BLaER1 treated with 17β-estradiol and CSF1 and Interleukin-3, amounts not matched to agents 10 nM and 100 nM (cell line): ENCODE results near the gene DRICH1.
"Not testable (repeated sequence)": the region's sequence is repeated elsewhere in the genome, so short reads cannot be mapped to it uniquely, and the experiment has no call there.

ENCODE experiments used
- H3K27ac ChIP-seq, 11 experiments: shearing (Covaris generic); formaldehyde crosslinking; 2 replicates each; pipeline ENCODE4 v1.8.1; 2022
- H3K27me3 ChIP-seq, 11 experiments: shearing (Covaris generic); formaldehyde crosslinking; 2 replicates each; pipeline ENCODE4 v1.8.1; 2022
- H3K36me3 ChIP-seq, 11 experiments: shearing (Covaris generic); formaldehyde crosslinking; 2 replicates each; pipeline ENCODE4 v1.8.1; 2022
- H3K4me1 ChIP-seq, 10 experiments: shearing (Covaris generic); formaldehyde crosslinking; 2 replicates each; pipeline ENCODE4 v1.8.1; 2022
- H3K4me2 ChIP-seq, 11 experiments: shearing (Covaris generic); formaldehyde crosslinking; 2 replicates each; pipeline ENCODE4 v1.8.1; 2022
- H3K4me3 ChIP-seq, 10 experiments: shearing (Covaris generic); formaldehyde crosslinking; 2 replicates each; pipeline ENCODE4 v1.8.1; 2022
- H3K9ac ChIP-seq, 11 experiments: shearing (Covaris generic); formaldehyde crosslinking; 2 replicates each; pipeline ENCODE4 v1.8.1; 2022
- H3K9me3 ChIP-seq, 11 experiments: shearing (Covaris generic); formaldehyde crosslinking; replicated peaks in 1 of 11; 2 replicates each; pipeline ENCODE4 v1.8.1; 2022
- H4K20me1 ChIP-seq, 11 experiments: shearing (Covaris generic); formaldehyde crosslinking; 2 replicates each; pipeline ENCODE4 v1.8.1; 2022
- Cebpa-rat ChIP-seq, 11 experiments: shearing (Covaris generic); IDR thresholded peaks; 2 replicates each; pipeline ENCODE4 v1.8.1; 2022

DRICH1 gene

DNA sequence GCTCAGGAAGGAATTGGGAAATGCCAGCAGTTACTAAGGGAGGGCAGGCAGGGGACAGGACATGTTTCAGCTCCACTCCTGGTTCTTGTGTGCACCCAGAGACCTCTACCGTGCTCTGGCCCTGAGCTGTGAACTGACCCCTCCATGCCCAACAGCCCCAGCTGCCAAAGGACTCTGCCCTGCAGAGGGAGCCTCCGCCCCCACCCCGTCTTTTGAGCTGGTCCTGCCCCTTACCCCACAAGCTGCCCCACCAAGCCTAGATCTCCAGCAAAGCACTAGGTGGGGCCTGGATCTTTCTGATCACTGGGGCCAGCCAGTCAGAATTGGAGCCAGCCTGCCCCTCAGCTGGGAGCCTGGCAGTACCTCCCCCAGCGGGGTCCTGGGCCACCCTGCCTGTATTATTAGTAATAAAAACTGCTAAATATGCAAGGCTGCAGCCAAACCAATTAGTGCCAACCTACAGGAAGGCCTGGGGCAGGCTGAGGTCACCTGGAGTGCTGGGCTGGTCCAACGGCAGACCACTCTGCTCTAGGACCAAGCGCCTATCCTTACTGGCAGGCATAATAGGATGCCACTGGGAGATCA lies 23.9 kb upstream of the DRICH1 start:
- TF ChIP-seq Cebpa-rat (IDR thresholded peaks at IDR 0.05) = no peak
- H3K4me3 ChIP-seq = no peak overlapping the region
- H3K27me3 ChIP-seq = no peaks in the 10 kb centered on the region
- peaks cover 7 to 17% (median 14%) of the 10 kb centered on the region in 10 experiments; a peak in 18 of 20 replicates for H3K4me1 ChIP-seq
- no peak overlapping the region for H3K4me2 ChIP-seq
- no peak overlapping the region for H3K27ac ChIP-seq
- H4K20me1 ChIP-seq = no peaks in the 10 kb centered on the region; a peak in 1 of 22 replicates
- H3K9ac ChIP-seq = no peak overlapping the region
- no peaks in the 10 kb centered on the region for H3K9me3 ChIP-seq
- H3K36me3 ChIP-seq = peaks cover 43 to 91% (median 64%) of the 10 kb centered on the region in 11 experiments

DNA sequence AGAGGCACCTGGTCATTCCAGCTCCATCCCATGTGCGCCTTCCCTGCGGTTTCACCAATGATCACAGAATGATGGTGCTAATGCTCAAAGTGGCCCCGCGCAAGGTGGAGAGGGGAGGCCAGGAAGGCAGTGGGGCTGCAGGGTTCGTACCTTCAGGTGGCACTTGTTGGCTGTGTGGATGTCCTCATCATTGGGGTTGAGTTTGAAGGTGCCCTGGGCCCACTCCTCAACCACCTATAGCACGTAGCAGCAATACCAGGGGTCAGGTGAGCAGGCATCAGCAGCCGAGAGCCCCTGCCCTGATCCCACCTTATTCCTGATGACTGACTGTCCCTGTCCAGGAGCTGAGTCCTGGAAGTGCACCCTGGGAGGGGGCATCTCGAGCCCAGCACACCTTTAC lies 20.6 kb upstream of the DRICH1 start:
- Histone ChIP-seq H3K4me2 (peak overlapping the region in 4 of 11 experiments; percentile 0 to 38 (median 16); a peak in 4 of 22 replicates), H3K9ac (no peak overlapping the region), H4K20me1 (no peaks in the 10 kb centered on the region; a peak in 1 of 22 replicates), H3K9me3 (no peaks in the 10 kb centered on the region), H3K27me3 (no peaks in the 10 kb centered on the region), H3K36me3 (peaks cover 16 to 82% (median 39%) of the 10 kb centered on the region in 11 experiments; a peak in 21 of 22 replicates), H3K27ac (no peak overlapping the region), H3K4me3 (no peak overlapping the region), H3K4me1 (peaks cover under 1 to 15% (median 10%) of the 10 kb centered on the region in 10 experiments; a peak in 15 of 20 replicates)
- no peak for TF ChIP-seq Cebpa-rat (IDR thresholded peaks at IDR 0.05)

DNA sequence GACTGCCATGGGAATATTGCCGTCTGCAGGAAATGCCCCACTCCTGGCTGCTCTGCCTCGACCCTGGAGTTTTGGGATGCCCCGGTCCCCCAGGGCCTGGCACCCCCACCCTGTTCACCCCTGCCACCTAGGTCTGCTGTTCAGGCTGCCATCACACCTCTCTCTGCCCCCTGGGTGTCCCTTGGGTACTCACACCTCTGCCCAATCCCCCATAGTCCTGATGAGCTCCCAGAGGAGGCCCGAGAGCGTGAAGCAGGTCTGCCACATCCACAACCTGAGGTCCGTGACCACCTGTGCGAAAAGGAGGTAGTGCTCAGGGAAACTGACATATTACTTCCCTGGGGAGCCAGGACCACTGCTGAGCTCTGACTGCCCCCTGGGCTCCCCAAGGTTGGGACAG lies 20.2 kb upstream of the DRICH1 start:
- Histone ChIP-seq H4K20me1 (no peaks in the 10 kb centered on the region; a peak in 1 of 22 replicates), H3K27ac (no peak overlapping the region), H3K36me3 (peaks cover 16 to 79% (median 37%) of the 10 kb centered on the region in 11 experiments; a peak in 21 of 22 replicates), H3K27me3 (no peaks in the 10 kb centered on the region), H3K4me2 (peak overlapping the region in 5 of 11 experiments; percentile 0 to 38 (median 27); a peak in 6 of 22 replicates), H3K9me3 (no peaks in the 10 kb centered on the region), H3K4me3 (no peak overlapping the region), H3K9ac (no peak overlapping the region), H3K4me1 (peaks cover 0 to 15% (median 10%) of the 10 kb centered on the region in 10 experiments; a peak in 14 of 20 replicates)
- TF ChIP-seq Cebpa-rat (IDR thresholded peaks at IDR 0.05) = no peak

DNA sequence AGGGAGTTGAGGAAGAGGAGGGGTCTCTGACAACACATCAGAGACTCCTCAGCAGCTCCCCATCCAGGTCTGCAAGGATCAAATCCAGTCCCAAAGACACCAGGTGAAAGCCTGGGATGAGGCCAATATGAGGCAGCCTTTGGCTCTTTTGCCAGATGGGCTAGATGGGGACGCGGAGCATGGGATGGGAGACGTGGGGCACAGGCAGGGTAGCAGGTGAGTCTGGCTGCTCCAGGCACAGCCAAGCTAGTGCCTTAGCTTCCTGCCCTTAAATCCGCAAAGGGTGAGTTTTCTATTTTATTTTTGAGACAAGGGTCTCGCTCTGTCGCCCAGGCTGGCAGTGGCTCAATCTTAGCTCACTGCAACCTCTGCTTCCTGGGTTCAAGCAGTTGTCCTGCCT lies 19.6 kb upstream of the DRICH1 start:
- no peaks in the 10 kb centered on the region for H3K9me3 ChIP-seq
- no peak for TF ChIP-seq Cebpa-rat (IDR thresholded peaks at IDR 0.05)
- H3K4me1 ChIP-seq = peaks cover 0 to 15% (median 10%) of the 10 kb centered on the region in 10 experiments; a peak in 10 of 20 replicates
- no peaks in the 10 kb centered on the region for H3K27me3 ChIP-seq
- no peak overlapping the region for H3K27ac ChIP-seq
- H3K36me3 ChIP-seq = peaks cover 15 to 73% (median 32%) of the 10 kb centered on the region in 11 experiments; a peak in 20 of 22 replicates
- no peak overlapping the region for H3K4me3 ChIP-seq
- no peak overlapping the region for H3K9ac ChIP-seq
- no peaks in the 10 kb centered on the region; a peak in 1 of 22 replicates for H4K20me1 ChIP-seq
- peak overlapping the region in 3 of 11 experiments; percentile 0 to 38 (median 34); a peak in 3 of 22 replicates for H3K4me2 ChIP-seq

DNA sequence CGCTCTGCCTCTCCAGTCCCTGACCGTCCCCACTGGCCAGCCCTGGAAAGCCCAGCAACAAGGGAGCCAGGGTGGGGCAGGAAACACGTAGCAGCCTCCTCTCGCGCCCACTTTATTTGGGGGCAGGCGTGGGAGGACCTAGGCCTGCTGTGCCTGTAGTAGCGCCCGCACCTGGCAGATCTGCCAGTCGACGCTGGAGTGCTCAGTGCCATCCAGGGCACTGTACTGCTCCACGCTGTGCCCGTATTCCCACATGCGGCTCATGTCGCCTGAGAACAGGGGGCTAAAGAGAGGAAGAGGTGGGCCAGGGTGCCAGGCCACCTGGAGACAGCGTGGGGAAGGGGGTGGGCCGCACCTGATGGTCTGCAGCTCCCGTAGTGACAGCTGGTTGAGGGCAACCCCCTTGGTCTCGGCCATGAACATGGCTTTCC lies 17.0 kb upstream of the DRICH1 start:
- peaks cover 0 to 15% (median 10%) of the 10 kb centered on the region in 10 experiments; a peak in 10 of 20 replicates for H3K4me1 ChIP-seq
- no peak overlapping the region for H3K9ac ChIP-seq

DNA sequence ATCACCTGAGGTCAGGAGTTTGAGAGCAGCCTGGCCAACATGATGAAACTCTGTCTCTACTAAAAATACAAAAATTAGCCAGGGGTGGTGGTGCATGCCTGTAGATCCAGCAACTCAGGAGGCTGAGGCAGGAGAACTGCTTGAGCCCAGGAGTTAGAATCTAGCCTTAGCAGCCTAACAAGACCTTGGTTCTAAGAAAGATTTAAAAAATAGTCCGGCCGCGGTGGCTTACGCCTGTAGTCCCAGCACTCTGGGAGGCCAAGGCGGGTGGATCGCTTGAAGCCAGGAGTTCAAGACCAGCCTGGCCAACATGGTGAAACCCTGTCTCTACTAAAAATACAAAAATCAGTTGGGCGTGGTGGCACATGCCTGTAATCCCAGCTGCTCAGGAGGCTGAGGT lies 14.4 kb upstream of the DRICH1 start:
- H3K4me1 ChIP-seq, H3K9ac ChIP-seq, H3K4me3 ChIP-seq, H4K20me1 ChIP-seq, H3K27ac ChIP-seq, H3K27me3 ChIP-seq, H3K9me3 ChIP-seq, H3K4me2 ChIP-seq: not testable (repeated sequence)
- H3K36me3 ChIP-seq = peaks cover 0 to 27% (median 9%) of the 10 kb centered on the region in 11 experiments; a peak in 11 of 22 replicates

More for the DNA sequence above, 17.0 kb upstream of the DRICH1 start:
- TF ChIP-seq Cebpa-rat (IDR thresholded peaks at IDR 0.05) = no peak
- H3K4me3 ChIP-seq = no peak overlapping the region
- H3K9me3 ChIP-seq = no peaks in the 10 kb centered on the region
- no peak overlapping the region for H3K4me2 ChIP-seq
- H3K36me3 ChIP-seq = peaks cover 15 to 53% (median 26%) of the 10 kb centered on the region in 11 experiments; a peak in 20 of 22 replicates
- H3K27me3 ChIP-seq = no peaks in the 10 kb centered on the region
- no peak overlapping the region for H3K27ac ChIP-seq
- no peaks in the 10 kb centered on the region for H4K20me1 ChIP-seq

DNA sequence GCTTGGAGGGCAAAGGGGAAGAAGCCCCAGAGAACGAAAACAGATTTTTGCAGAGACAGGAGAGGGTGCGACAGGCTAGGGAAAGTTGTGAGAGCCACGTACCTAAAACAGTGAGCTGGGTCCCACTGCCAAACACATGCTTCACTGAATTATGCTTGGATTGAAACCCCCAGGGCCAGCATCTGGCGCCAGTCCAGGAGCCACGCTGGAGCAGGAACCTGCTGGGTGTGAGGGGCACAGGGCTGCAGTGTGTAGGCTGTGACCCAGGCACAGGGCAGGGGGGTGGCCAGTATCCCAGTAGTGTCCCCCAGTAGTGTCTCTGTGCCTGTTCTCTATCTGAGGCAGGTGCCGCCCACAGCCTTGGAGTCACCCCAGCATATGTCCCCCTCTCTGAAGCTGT lies 8.1 kb upstream of the DRICH1 start:
- not testable (repeated sequence) for H3K4me2 ChIP-seq, H3K9ac ChIP-seq, H3K27me3 ChIP-seq, H3K27ac ChIP-seq, H3K4me3 ChIP-seq, H3K4me1 ChIP-seq, H4K20me1 ChIP-seq, H3K9me3 ChIP-seq
- peaks cover 0 to 12% (median 0%) of the 10 kb centered on the region in 11 experiments; a peak in 4 of 22 replicates for H3K36me3 ChIP-seq

DNA sequence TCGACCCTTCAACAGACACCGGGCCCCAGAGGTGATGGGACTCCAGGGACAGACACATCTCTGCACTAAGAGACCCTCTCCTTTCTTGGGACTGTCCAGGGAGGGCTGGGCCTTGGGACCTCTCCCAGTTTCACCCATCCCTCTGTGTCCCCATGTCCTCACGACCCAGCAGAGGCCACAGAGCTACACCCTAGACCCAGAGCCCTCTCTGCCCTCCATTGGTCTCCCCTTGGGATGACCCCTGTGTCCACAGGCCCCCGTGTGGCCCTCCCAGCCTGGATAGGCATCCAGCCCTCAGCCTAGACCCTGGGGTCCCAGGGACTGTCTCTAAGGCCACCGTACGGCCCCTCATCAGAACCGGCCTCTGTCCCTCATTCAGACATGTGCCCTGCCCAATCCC lies 7.5 kb upstream of the DRICH1 start:
- peaks cover 0 to 12% (median 0%) of the 10 kb centered on the region in 11 experiments; a peak in 4 of 22 replicates for H3K36me3 ChIP-seq
- no peaks in the 10 kb centered on the region for H3K4me1 ChIP-seq
- no peak overlapping the region for H3K4me3 ChIP-seq
- H3K9me3 ChIP-seq = no peaks in the 10 kb centered on the region
- no peak overlapping the region for H3K9ac ChIP-seq
- H3K27ac ChIP-seq = no peak overlapping the region
- H3K27me3 ChIP-seq = no peaks in the 10 kb centered on the region
- TF ChIP-seq Cebpa-rat (IDR thresholded peaks at IDR 0.05) = no peak
- H4K20me1 ChIP-seq = no peaks in the 10 kb centered on the region
- H3K4me2 ChIP-seq = no peak overlapping the region

DNA sequence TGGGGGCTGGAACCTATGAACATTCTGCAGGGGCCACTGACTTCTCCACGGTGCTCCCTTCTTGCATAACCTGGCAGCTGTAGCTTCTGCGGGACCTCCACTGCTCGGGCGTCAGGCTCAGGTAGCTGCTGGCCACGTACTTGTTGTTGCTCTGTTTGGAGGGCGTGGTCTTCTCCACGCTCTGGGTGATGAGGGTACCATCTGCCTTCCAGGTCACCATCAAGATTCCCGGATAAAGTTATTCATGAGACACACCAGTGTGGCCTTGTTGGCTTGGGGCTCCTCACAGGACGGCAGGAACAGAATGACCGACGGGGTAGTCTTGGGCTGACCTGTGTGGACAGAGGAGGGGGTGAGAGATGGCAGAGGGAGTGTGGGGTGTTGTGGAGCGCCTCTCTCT lies 6.5 kb upstream of the DRICH1 start:
- Histone ChIP-seq H3K4me2 (no peak overlapping the region), H3K27me3 (no peaks in the 10 kb centered on the region), H3K27ac (no peak overlapping the region), H4K20me1 (no peaks in the 10 kb centered on the region), H3K9me3 (no peaks in the 10 kb centered on the region), H3K36me3 (peaks cover 0 to 12% (median 0%) of the 10 kb centered on the region in 11 experiments; a peak in 4 of 22 replicates), H3K4me3 (no peak overlapping the region), H3K4me1 (no peaks in the 10 kb centered on the region), H3K9ac (no peak overlapping the region)
- no peak for TF ChIP-seq Cebpa-rat (IDR thresholded peaks at IDR 0.05)

DNA sequence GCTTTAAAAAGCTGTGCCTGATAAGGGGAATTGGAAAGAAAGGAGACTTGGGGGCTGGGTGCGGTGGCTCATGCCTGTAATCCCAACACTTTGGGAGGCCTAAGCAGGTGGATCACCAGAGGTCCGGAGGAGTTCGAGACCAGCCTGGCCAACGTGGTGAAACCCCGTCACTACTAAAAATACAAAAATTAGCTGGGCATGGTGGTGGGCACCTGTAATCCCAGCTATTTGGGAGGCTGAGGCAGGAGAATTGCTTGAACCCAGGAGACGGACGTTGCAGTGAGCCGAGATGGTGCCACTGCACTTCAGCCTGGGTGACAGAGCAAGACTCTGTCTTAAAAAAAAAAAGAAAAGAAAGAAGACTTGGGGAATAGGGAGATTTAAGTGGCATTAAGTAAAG lies 3.2 kb upstream of the DRICH1 start:
- not testable (repeated sequence) for H3K9ac ChIP-seq, H3K4me2 ChIP-seq, H3K4me1 ChIP-seq, H3K27me3 ChIP-seq, H3K27ac ChIP-seq, H3K9me3 ChIP-seq, H3K4me3 ChIP-seq, H4K20me1 ChIP-seq
- H3K36me3 ChIP-seq = peaks cover 0 to 14% (median 0%) of the 10 kb centered on the region in 11 experiments; a peak in 4 of 22 replicates

DNA sequence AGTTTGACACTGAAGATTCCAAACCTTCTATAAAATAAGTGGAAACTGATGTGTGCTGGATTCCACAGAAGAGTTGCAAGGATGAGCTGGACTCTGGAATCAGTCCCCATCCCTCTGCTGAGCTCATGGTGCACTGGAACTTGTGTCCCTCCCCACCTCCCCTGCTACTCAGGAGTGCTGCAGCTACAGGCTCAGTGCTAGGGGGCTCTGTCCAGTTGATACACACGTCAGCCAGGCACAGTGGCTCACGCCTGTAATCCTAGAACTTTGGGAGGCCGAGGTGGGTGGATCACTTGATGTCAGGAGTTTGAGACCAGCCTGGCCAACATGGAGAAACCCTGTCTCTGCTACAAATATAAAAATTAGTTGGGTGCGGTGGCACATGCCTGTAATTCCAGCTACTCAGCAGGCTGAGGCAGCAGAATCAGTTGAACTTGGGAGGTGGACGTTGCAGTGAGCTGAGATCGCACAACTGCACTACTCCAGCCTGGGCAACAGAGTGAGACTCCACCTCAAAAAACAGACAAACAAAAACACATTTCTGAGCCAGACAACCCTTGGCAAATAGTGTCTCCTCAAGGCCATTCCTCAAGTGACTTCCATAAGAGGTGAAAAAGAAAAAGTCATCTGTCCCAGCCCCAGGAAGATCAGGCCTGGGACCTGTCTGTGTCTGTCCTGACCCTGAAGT lies 3.9 kb downstream of the DRICH1 start:
- not testable (repeated sequence) for H3K27ac ChIP-seq, H3K9ac ChIP-seq, H3K4me3 ChIP-seq, H3K36me3 ChIP-seq, H3K27me3 ChIP-seq, H3K9me3 ChIP-seq, H4K20me1 ChIP-seq
- H3K4me2 ChIP-seq = peak overlapping the region in 2 of 11 experiments; percentile 10 to 30; a peak in 3 of 22 replicates
- peaks cover 0 to 12% (median 8%) of the 10 kb centered on the region in 10 experiments; a peak in 12 of 20 replicates for H3K4me1 ChIP-seq

DNA sequence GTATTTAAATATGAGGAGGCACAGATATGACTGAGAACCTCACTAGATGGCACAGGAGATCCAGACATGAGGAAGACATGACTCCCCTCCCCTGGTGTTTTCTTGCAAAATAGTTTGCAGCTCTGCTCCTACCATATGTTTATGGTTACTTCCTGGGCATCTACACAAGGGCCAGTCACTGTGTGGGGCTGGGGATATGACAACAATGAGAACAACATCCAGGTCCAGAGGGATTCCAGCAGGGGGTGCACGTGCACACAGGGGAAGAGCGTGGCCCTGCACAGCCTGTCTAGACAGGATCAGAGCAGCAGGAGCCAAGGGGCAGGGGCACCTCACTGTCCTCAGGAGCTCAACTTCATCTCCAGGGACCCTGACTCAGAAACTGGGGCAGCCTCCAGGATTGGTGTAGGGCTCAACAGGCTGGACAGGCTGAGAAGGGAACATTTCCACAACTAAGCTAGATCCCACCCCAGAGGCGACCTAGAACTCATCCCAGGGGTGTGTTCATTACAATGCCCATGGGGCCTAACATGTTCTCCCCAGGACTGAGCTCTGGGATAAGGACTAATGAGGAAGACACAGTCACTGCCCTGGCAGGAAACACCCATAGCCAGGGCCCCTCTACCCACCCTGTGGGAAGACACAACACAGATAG lies 4.6 kb downstream of the DRICH1 start:
- H3K4me3 ChIP-seq = not testable (repeated sequence)
- peak overlapping the region in 3 of 11 experiments; percentile 10 to 30 (median 14); a peak in 3 of 22 replicates for H3K4me2 ChIP-seq

More for the DNA sequence above, 4.6 kb downstream of the DRICH1 start:
- H3K9ac ChIP-seq, H3K9me3 ChIP-seq, H3K27me3 ChIP-seq, H3K36me3 ChIP-seq, H3K27ac ChIP-seq, H4K20me1 ChIP-seq: not testable (repeated sequence)
- peaks cover 0 to 12% (median 8%) of the 10 kb centered on the region in 10 experiments; a peak in 12 of 20 replicates for H3K4me1 ChIP-seq
